ENCODE data around the gene LCP2. TPM values are rescaled to one million over a fixed set of nuclear protein-coding genes. Genes with fewer than 3 reads are reported as not detected.

LCP2 gene
- total RNA-seq, 4 donors from 2014 or later = 3.2 to 22.7 (median 6.9) TPM

DNA sequence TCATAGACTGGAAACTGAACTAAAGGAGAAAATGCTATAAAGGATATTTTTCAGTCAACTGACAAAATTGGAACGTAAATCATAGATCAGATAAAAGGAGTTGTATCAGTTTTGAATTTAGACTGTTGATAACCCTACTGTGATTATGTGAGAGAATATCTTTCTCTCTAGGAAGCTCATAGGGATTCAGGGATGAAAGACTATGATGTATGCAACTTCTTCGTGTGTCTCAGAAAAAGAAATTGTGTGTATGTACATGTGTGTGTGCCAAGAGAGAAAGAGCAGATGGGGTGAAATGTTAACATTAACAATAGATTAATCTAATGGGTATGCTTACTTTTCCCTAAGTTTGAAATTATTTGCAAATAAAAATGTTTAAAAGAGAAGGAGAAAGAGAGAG, 95.5 kb downstream of the LCP2 start:
- Histone ChIP-seq H3K9me3 (no peaks in the 10 kb centered on the region), H3K27ac (no peak overlapping the region), H3K36me3 (no peaks in the 10 kb centered on the region), H3K27me3 (no peaks in the 10 kb centered on the region), H3K4me3 (replicated peaks in 1 of 3) (no peak overlapping the region), H3K4me1 (no peaks in the 10 kb centered on the region)
- TF ChIP-seq, protein P1, sequence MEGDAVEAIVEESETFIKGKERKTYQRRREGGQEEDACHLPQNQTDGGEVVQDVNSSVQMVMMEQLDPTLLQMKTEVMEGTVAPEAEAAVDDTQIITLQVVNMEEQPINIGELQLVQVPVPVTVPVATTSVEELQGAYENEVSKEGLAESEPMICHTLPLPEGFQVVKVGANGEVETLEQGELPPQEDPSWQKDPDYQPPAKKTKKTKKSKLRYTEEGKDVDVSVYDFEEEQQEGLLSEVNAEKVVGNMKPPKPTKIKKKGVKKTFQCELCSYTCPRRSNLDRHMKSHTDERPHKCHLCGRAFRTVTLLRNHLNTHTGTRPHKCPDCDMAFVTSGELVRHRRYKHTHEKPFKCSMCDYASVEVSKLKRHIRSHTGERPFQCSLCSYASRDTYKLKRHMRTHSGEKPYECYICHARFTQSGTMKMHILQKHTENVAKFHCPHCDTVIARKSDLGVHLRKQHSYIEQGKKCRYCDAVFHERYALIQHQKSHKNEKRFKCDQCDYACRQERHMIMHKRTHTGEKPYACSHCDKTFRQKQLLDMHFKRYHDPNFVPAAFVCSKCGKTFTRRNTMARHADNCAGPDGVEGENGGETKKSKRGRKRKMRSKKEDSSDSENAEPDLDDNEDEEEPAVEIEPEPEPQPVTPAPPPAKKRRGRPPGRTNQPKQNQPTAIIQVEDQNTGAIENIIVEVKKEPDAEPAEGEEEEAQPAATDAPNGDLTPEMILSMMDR (IDR thresholded peaks at IDR 0.05) = no peak
- no peak for TF ChIP-seq POLR2A (IDR thresholded peaks at IDR 0.05)
- intact Hi-C loops (cut with DNase I) = no loop called here
- 63 to 73% methylated on average over 2 of the region's 2 CpGs for WGBS, 2 donors
- DNase-seq = no peak

DNA sequence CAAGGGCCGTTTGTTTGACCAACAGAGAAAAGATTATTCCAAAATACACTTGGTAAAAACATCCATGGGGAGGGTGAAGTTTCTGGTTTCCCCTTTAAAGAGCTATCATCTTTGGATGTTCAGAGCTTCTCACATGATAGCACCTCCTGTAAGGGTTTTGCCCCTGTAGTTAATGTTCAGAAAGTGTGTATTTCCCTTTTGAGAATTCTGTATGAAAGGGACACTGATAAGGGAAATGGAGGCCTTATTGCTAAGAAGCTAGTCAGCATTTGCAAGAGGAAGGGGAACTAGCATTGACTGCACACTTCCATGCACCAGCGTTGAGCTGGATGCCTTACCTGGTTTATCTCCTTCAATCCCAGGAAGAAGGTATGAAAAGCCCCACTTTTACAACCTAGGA, 96.3 kb downstream of the LCP2 start:
- no peak for DNase-seq
- no peaks in the 10 kb centered on the region for H3K4me1 ChIP-seq
- H3K27me3 ChIP-seq = no peaks in the 10 kb centered on the region
- no peak overlapping the region for H3K27ac ChIP-seq
- no peaks in the 10 kb centered on the region for H3K36me3 ChIP-seq
- H3K4me3 ChIP-seq (replicated peaks in 1 of 3) = no peak overlapping the region
- intact Hi-C loops (cut with DNase I) = no loop called here
- no peak for TF ChIP-seq POLR2A (IDR thresholded peaks at IDR 0.05)
- TF ChIP-seq, protein P1 (IDR thresholded peaks at IDR 0.05) = no peak
- H3K9me3 ChIP-seq = no peaks in the 10 kb centered on the region
- WGBS, 2 donors = 80% methylated on average over 2 of the region's 2 CpGs

DNA sequence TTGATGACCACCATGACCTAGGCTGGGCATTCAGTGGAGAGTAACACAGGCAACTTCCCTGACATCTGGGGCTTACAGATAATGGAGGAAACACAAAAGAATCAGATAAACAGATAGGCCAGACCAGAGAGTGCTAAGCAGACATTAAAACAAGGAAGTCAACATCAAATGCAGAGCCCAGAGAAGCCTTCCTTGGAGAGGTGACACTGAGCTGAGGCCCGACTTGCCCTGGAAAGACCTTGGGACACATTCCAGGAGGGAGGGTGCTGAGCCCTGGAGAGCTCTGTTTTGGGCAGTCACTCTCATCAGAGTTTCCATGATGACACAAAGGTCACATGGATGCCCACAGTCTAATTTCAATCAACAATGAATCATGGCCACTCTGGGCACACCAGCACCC, 96.7 kb downstream of the LCP2 start:
- no peak overlapping the region for H3K27ac ChIP-seq
- intact Hi-C loops (cut with DNase I) = no loop called here
- no peak for DNase-seq
- H3K36me3 ChIP-seq = no peaks in the 10 kb centered on the region
- H3K27me3 ChIP-seq = no peaks in the 10 kb centered on the region
- no peaks in the 10 kb centered on the region for H3K4me1 ChIP-seq
- WGBS, 2 donors = 0% methylated on average over 1 of the region's 1 CpG
- no peaks in the 10 kb centered on the region for H3K9me3 ChIP-seq
- no peak overlapping the region for H3K4me3 ChIP-seq (replicated peaks in 1 of 3)
- TF ChIP-seq, protein P1 (IDR thresholded peaks at IDR 0.05) = no peak
- no peak for TF ChIP-seq POLR2A (IDR thresholded peaks at IDR 0.05)

Other genes starting within 250 kb of the LCP2 start
- not detected for gene FOXI1, start 191.9 kb downstream of the LCP2 start, total RNA-seq
- gene C5orf58, start 64.8 kb downstream of the LCP2 start, total RNA-seq = not detected
- under 1 TPM; 0.20 to 0.29 (median 0.25) TPM for gene KCNMB1, start 91.6 kb upstream of the LCP2 start, total RNA-seq
- gene KCNIP1, start 206.2 kb upstream of the LCP2 start, total RNA-seq = 1 to 10 TPM in 1 of 4 donors, under 1 TPM in 1, not detected in 2; 0.54 to 1.7 TPM